HUDEP-2 (cell line): ENCODE data around the gene GSTCD.
"Not testable (repeated sequence)": the region's sequence is repeated elsewhere in the genome, so short reads cannot be mapped to it uniquely, and the experiment has no call there.

Source experiments
- DNase-seq, 76 experiments: peaks; one replicate each; lab custom pipeline; 2025; ENCODE audit not compliant: unreplicated experiment in 76 of 76; lab: John Stamatoyannopoulos, UW

Gene GSTCD

DNA sequence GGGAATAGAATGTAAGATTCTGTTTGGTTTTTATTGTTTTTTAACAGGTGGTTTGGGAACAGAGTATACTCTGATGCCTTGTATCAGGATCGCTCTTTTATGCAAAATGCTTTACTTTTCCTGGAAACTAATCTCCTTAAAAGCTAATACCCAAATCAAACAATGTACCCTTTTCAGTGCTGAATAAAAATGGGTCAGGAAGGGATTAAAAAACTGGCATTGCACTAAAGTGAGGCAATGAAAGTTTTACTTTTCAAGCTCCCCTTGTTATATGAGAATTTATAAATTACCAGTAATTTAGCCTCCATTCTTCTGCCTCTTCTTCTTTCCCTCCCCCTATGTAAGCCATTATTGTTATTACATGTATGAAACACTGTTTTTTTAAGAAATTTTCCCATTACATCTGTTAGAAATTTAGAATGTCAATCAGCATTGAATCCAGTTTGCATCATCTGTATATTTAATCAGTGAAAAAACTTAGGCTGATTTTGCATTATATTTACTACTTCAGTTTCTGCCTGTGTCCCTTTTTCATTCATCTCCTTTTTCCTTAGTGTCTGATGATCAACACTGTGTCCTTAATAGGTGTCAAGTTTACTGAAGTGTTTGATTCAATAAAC lies 97.0 kb downstream of the GSTCD start:
- no peak for DNase-seq

DNA sequence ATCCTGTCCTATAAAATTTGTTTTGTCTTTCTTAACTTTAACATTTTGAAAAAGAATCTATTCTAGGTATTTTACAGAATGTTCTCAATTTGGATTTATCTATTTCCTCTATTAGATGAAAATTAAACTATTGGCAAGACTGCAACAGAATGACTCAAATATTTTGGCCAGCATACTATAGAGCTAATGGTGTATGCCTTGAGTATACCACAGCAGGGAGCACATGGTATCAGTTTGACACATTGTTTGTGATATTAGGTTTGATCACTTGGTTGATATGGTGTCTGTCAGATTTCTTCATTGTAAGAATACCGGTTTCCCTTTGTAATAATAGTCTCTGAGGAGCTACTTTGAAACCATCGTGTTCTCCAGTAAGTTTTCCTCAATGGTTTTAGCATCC lies 98.9 kb downstream of the GSTCD start:
- DNase-seq: no peak

DNA sequence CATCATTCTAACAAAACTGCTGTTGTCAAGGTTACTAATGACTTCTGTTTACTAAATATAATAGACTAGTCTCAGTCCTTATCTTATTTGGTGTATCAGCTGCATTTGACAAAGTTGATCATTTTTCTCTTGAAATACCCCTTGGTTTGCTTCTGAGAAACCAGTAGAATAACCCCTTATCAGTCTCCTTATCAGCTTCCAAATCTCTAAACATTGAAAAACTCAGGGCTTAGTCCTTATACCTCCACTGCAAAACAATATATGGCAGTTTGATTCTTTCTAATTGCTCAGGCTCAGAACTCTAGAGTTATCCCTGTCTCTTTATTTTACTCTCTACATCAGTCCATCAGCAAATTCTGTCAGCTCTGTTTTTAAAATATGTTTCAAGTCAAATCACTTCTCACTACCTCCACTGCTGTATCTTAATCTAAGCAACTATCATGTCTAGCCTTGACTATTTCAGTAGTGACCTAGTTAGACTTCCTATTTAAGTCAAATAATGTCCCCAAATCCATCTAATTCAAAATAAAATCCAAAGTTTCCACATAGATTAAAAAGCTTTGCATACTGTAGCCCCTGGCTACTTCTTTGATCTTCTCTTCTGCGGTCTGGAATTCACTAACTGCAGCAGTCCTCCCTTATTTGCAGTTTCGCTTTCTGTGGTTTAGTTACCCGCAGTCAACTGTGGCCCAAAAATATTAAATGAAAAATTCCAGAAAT lies 99.6 kb downstream of the GSTCD start:
- DNase-seq: no peak

DNA sequence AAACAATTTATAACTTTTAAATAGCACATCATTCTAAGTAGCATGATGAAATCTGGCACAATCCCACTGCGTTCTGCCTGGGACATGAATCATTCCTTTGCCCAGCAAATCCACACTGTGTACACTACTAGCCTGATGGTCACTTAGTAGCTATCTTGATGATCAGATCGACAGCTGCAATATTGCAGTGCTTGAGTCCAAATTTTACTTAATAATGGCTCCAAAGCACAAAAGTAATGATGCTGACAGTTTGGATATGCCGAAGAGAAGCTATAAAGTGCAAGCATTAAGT lies 100.1 kb downstream of the GSTCD start:
- DNase-seq: no peak

DNA sequence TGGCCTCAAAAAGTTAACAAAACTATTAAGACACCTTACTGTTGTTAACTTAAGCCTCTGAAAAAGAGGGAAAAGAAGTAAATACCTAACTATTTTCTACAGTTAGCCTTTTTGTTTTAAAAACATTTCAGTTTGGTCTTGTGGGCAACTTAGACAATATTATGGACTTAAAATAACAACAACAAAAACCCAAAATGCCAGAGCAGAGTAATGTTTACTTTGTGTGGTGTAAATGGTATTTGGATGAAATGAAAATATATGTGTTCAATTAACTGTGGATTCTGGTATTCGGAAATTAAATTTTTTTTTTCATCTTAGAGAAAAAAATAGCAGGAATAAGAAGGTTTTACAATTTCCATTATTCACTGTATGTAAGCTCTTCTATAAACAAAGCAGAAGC lies 107.1 kb downstream of the GSTCD start:
- DNase-seq: no peak

DNA sequence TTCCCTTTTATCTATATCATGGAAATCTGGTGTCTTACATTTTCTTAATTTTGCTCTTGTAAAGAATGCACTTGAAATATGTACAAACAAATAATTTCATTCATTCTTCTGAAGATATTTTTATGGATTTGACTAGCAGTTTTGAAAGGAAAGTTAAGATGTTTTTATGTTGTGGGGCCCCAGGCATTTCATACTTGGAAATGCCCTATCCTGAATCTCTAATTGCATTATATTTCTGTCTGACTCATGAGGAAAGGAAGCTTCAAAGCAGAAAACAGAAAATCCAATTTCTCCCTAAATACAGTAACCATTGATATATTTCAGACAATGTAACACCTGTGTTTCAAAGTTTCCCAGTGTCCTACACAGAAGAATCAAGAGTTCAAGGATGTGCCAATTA lies 113.5 kb downstream of the GSTCD start:
- no peak for DNase-seq

DNA sequence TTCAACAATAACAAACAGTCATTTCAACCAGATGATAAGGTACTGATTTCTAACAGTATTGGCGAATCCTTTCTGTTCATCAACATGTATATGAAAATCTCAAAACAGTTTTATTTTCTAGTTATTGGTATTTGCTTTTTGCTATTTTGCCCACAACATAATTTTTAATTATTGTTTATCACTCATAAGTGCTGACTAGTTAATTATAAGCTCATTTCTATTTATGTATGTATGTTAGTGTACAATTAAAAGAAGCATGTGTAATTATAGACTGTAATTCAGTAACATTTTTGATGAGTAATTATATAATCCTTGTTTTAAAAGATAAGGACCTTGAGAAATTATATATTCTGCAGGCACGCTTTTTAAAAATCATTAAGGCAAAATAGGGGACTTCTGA lies 119.5 kb downstream of the GSTCD start:
- DNase-seq: no peak

DNA sequence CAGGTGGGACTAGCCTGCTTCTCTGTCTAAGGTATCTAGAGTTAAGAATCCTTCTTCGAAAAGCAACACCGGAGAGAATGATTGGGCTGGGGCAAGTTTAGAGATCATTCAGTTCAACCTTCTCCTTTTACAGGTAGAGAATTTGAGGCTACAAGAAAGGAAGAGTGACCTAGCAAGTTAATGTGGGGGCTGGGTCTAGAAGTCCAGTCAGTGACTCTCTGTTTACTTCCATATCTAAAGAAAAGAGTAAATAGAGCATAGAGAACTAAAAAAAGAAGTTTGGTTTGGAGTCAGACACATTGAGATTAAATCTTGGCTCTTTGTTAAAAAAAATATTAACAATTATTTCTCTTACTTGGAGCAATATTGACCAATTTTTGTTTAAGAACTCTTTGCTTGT lies 122.6 kb downstream of the GSTCD start:
- DNase-seq: no peak

DNA sequence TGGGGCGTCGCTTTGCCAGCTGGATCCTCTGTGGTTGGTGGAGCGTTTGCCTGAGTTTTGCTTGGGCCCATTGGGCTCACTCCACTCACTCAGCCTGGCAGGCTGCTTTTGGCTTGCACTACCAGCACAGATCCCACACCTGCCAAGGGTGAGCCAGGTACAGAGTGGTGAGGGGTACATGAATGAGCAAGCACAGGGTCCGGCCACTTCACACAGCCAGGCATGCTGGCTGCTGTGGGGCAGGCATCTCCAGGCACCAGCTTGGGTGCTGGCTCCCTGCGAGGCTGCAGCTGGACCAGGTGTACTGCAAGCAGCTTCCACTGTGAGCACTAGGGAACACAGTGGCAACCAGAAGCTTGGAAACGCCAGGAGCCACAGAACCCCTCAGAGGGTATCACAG lies 126.6 kb downstream of the GSTCD start:
- DNase-seq: no peak

DNA sequence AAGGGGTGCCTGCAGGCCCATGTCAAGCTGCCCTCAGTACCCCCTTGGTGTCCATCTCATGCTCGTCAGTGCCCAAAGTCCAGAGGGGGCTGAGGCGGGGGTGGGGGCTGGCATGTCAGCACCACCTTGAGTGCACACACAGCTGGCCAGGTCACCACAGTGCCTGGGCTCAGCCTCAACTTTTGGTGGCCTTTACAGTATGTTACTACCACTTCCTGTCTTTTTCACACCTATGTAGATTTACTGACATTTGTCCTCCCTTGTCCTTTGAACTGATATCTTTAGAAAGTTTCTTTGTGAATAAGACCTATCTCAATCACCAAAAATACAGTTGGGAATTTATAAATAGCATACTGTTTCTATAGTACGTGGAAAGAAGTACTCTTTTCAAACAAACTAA lies 128.0 kb downstream of the GSTCD start:
- no peak for DNase-seq

DNA sequence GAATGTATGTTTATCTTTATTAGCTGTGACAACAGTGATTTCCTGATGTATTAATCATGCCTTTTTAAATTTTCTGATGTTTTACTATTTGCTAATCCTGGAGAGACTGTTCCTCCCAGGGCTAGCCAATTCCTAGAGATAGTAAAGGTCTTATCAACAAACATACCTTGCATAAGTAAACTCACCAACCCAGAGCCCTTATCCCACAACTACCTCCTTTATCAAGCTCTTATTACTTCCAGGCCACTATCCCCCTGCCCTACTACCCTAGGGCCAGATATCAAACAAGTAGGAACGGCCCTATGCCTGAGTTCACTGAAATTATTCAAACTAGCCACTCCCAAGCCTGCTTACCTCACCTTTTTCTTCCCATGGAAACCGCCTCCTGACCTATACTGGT lies 128.5 kb downstream of the GSTCD start:
- no peak for DNase-seq

DNA sequence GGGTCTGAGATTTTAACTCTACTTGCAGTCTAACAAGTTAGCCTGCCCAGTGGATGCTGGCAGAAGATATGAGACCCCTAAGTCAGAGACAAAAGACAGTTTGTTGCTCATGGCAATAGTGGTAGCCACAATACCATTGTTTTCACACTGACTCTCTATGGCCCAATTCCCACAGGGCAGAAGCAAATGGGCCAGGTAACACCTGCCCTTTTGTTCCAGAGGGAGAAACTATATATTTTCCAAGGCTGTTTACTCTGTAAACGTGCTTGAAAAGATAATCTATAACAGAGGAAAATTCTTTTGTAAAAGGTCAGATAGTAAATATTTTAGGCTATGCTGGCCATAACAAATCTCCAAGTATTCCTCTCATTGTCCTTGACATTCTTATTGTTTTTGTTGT lies 129.5 kb downstream of the GSTCD start:
- DNase-seq: no peak

DNA sequence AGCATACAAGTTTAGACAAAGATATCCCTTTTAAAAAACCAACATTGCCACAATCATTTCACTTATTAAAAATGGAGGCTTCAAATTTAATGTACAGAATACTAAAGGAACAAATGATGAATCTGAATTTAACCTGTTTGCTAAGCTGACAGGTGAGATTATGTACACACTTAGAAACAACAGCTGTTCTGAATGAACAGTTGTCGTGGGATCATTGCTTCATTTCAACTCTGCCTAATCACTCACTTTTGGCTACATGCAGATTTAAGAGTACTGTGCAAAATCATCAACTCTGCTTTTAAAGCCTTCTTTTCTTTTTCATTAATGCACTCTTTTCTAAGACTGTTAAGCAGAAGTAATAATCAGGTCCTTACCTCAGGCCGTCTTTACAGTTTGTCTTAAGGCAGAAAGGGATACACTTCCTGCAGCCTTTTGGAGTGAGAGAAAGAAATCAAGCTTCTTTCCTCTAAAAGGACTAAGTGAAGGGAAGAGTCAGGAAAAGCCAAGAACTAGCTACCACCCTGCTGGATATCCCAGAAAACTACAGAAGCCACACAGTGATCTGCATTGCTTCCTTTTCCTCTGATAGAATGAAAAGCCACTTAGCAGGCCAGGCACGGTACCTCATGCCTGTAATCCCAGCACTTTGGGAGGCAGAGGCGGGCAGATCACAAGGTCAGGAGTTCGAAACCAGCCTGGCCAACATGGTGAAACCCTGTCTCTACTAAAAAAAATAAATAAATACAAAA lies 132.0 kb downstream of the GSTCD start:
- DNase-seq: no peak

DNA sequence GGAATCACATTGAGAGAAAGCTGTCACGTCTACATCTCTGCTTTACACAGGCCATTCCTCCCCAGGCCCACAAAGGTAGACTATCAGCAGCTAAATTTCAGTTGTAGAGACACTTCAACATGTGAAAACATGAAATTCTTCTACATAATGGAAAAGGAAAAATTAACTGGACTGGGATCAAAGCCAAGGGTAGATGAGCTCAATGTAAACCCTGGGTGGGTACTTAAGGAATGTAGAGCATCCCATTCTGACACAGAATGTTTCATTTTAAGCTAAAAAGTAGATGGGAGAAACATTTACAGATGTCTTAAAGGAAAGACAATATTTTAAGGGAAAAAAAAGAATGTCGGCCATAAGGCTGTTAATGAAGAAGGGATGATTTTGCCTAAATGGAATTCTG lies 135.4 kb downstream of the GSTCD start:
- DNase-seq: no peak

DNA sequence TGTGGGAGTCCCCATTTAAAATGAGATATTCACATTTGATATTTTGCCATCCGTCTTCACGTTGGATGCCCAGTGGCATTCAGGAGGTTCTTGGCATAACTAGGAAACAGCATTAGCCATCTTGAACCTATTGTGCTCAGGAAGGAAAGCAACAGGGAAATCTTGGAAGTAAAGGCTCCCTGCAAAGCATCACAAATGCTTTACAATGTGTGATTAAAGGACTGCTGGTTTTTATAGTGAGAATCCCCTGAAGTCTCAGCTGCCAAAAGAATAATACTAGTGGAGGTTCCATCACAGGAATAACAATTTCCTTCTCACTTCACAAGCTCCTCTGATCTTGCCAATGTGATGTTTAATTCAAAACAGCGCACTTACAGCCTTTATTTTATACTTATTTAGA lies 137.0 kb downstream of the GSTCD start:
- DNase-seq: no peak

DNA sequence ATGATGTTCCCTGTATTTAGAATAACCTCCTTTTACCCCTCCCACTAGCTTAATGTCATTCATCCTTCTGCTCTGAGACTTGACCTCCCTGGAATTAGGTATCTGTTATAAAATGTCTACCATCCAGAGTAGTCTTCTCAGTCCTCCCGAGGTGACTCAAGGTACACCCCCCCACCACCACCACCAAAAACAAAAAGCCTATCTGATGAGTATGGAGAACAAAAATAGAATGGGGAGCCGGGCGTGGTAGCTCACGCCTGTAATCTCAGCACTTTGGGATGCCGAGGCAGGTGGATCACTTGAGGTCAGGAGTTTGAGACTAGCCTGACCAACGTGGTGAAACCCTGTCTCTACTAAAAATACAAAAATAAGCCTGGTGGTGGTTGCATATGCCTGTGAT lies 139.8 kb downstream of the GSTCD start:
- not testable (repeated sequence) for DNase-seq

DNA sequence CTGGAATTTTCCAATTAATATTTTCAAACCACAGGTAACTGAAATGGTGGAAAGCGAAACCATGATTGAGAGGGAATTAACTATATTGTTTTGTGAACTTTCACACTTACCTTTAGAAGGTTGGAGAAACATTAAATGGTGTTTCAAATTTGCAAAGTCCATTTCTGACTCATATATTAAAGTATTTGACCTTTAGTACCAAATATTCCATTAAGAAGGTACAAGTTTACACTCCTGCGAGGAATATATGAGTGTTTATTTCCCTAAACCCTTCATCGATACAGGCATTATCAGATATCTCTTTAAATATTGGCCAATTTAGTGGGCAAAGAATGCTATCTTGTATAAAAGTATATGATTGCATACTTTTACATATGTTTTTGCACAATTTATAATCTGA lies 142.6 kb downstream of the GSTCD start:
- DNase-seq: no peak

DNA sequence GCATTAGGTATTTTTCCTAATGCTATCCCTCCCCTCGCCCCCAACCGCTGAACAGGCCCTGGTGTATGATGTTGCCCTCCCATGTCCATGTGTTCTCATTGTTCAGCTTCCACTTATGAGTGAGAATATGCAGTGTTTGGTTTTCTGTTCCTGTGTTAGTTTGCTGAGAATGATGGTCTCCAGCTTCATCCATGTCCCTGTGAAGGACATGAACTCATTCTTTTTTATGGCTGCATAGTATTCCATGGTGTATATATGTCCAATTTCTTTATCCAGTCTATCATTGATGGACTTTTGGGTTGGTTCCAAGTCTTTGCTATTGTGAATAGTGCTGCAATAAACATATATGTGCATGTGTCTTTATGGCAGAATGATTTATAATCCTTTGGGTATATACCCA lies 143.6 kb downstream of the GSTCD start:
- not testable (repeated sequence) for DNase-seq

DNA sequence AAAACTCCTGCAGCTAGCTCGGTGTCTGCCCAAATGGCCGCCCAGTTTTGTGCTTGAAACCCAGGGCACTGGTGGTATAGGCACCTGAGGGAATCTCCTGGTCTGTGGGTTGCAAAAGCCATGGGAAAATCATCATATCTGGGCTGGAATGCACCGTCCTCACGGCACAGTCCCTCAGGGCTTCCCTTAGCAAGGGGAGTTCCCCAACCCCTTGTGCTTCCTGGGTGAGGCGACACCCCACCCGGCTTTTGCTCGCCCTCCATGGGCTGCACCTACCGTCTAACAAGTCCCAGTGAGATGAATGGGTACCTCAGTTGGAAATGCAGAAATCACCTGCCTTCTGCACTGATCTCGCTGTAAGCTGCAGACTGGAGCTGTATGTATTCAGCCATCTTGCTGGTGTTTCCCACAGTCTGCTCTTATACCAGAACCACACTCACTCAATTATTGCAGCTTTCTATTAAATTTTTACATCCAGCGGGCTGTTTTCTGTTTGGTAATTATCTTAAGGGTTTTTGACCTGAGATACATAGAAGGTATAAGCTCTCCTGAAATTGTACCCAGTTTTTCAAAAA lies 150.0 kb downstream of the GSTCD start:
- no peak for DNase-seq

DNA sequence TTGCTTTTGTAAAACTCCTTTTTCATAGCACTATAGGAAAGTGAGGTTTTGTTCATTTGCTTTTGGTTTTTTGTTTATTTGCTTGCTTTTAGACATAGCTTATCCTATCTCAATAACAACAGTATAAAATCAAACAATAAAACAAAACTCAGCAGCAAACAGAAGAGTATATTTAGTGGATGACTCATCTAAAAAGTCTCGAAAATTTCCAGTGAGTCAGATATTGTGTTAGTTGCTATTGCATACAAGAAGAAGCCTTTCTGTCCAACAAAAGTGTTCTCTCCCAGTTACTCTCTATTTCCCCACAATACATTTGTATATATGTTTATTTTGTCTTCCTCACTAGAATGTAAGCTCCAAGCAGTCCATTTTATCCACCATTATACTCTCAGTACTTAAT lies 150.6 kb downstream of the GSTCD start:
- no peak for DNase-seq

DNA sequence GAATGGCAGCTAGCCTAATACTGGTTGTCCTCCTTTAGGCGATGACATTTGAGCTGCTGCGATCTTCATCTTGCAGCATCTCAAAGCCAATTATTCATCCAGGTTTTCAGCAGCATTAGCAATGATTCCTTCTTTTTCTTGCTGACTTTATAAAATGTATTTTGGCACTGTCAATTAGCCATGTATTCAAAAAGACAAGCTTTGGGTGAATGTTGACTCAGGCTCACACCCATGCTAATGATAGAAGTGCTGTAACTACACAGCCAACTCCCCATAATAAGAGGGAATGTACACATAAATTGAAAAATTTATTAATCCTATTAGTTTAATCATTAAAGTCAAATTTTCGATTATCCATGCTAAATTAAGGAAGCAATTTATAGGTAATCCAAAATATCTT lies 162.4 kb downstream of the GSTCD start:
- no peak for DNase-seq

DNA sequence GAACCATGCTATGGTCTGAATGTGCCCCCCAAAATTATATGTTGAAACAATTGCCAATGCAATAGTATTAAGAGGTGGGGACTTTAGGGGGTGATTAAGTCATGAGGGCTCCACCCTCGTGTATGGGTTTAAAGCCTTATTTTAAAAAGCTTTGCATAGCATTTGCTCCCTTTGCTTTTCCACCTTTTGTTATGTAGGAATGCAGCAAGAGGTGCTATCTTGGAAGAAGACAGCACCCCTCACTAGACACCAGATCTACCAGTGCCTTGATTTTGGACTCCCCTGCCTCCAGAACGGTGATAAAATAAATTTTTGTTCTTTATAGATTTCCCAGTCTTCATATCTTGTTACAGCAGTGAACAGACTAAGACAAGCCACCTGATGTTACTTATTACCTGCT lies 163.4 kb downstream of the GSTCD start:
- DNase-seq: no peak
